Lower lobe of right lung (tissue), 2 donors: ENCODE results near the gene OCIAD2. TPM values are rescaled to one million over a fixed set of nuclear protein-coding genes. Genes with fewer than 3 reads are reported as not detected.

Experiments used
- ATAC-seq, 2 donors: fragments of 200-7000 bp; cut with Tn5 transposase; one replicate each; pipeline ENCODE4 v1.9.1; 2020 to 2022; ENCODE audit warnings: mild to moderate bottlenecking in 2 of 2, moderate library complexity in 2 of 2
- DNase-seq: peaks from one replicate; pipeline ENCODE4 v3.0.0-alpha.2; 2020
- H3K27ac ChIP-seq: fragments of 200-600 bp; one replicate; pipeline ENCODE4 v1.8.0; 2022
- H3K27me3 ChIP-seq: fragments of 200-600 bp; one replicate; pipeline ENCODE4 v1.8.0; 2022; ENCODE audit warnings: low read depth
- H3K36me3 ChIP-seq: fragments of 200-600 bp; one replicate; pipeline ENCODE4 v1.8.0; 2022; ENCODE audit warnings: mild to moderate bottlenecking
- H3K4me1 ChIP-seq: fragments of 200-600 bp; one replicate; pipeline ENCODE4 v1.8.0; 2022
- H3K4me3 ChIP-seq: fragments of 200-600 bp; one replicate; pipeline ENCODE4 v1.8.0; 2022; ENCODE audit warnings: mild to moderate bottlenecking
- H3K9me3 ChIP-seq: fragments of 200-600 bp; one replicate; pipeline ENCODE4 v1.8.0; 2022
- CTCF ChIP-seq: fragments of 200-600 bp; IDR thresholded peaks from one replicate; pipeline ENCODE4 v1.8.0; 2022; ENCODE audit warnings: antibody characterized with exemption, mild to moderate bottlenecking
- intact Hi-C: fragments of 100-400 bp; cut with DNase I; formaldehyde crosslinking; loops from one replicate; pipeline ENCODE4 v1.11.0; 2022
- total RNA-seq: library from RNA; stranded (reverse); fragmentation: NEBNext Ultra II Directional; extraction: Animal tissue kit (Norgen Biotek cat#: 25700); gene quantifications from one replicate; pipeline ENCODE4 v1.2.1, GENCODE V29; 2021
- donor health status: DM: no; HTN: yes; CAD: no; lungs with severe emphysema.

OCIAD2 gene
- total RNA-seq, 1 donor from 2014 or later = 29.2 TPM

DNA sequence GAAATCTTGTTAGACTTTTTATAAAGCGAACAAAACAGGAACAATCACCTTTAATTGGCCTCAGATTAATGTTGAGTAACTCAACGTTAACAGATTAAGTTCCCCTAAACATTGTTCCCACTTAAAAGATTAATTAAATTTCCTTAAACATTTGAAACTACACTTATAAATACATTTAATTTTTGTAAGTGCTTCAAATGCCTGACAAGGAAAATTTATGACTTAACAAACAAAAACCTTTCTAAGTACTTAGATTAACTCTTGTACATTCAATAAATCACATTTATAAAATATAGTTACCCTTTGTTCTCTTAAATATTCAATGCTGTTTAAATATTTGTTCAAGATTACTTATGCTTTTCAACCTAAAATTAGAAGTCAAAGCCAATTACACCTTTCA, 39.4 kb upstream of the OCIAD2 start:
- H3K27ac ChIP-seq = no peak overlapping the region
- DNase-seq (no peak), ATAC-seq (no peak)
- H3K9me3 ChIP-seq = no peaks in the 10 kb centered on the region
- H3K4me1 ChIP-seq = no peaks in the 10 kb centered on the region
- intact Hi-C loops = no loop called here
- no peaks in the 10 kb centered on the region for H3K36me3 ChIP-seq
- no peak for TF ChIP-seq CTCF
- H3K4me3 ChIP-seq = no peak overlapping the region
- no peaks in the 10 kb centered on the region for H3K27me3 ChIP-seq

DNA sequence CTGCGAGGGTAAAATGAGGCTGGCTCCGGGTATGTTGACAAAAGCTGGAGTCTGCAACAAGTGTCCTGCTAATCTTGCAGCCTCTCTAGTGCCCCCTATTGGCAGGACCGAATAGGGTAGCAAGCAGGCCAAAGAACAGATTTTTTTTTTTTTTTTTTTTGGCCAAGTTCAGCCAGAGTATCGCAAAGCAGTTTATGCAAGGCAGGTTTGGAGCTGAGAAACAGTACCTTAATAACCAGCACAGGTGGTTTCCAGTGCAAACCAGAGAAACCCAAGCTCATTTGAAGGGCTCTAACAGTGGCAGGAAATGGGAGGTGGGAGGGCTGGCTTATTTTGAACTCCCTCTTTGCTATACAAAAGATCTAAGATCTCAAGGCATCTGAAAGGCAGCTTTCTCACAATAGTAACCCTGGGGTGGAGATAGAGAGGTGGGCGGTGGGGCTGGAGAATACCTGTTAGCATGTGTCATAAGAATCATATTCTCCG, 38.2 kb upstream of the OCIAD2 start:
- no peak overlapping the region for H3K27ac ChIP-seq
- intact Hi-C loops = no loop called here
- no peaks in the 10 kb centered on the region for H3K9me3 ChIP-seq
- H3K36me3 ChIP-seq = no peaks in the 10 kb centered on the region
- no peaks in the 10 kb centered on the region for H3K4me1 ChIP-seq
- no peak for ATAC-seq
- peak; percentile 35 for TF ChIP-seq CTCF
- H3K27me3 ChIP-seq = no peaks in the 10 kb centered on the region
- DNase-seq = no peak
- no peak overlapping the region for H3K4me3 ChIP-seq

GRCh38 chr4:48944252-48944651, 37.7 kb upstream of the OCIAD2 start:
- H3K36me3 ChIP-seq = no peaks in the 10 kb centered on the region
- H3K27ac ChIP-seq = no peak overlapping the region
- no peak for ATAC-seq
- intact Hi-C loops = no loop called here
- DNase-seq = no peak
- no peaks in the 10 kb centered on the region for H3K27me3 ChIP-seq
- no peak overlapping the region for H3K4me3 ChIP-seq
- no peaks in the 10 kb centered on the region for H3K9me3 ChIP-seq
- H3K4me1 ChIP-seq = no peaks in the 10 kb centered on the region
- TF ChIP-seq CTCF = no peak

- Histone ChIP-seq H3K4me1 (no peaks in the 10 kb centered on the region), H3K4me3 (no peak overlapping the region), H3K27ac (no peak overlapping the region), H3K27me3 (no peaks in the 10 kb centered on the region), H3K9me3 (peaks cover 3% of the 10 kb centered on the region), H3K36me3 (no peaks in the 10 kb centered on the region)
- intact Hi-C loops = no loop called here
- DNase-seq (no peak), ATAC-seq (no peak)
- no peak for TF ChIP-seq CTCF
Measured at GRCh38 chr4:48943387-48943786, 36.8 kb upstream of the OCIAD2 start.

DNA sequence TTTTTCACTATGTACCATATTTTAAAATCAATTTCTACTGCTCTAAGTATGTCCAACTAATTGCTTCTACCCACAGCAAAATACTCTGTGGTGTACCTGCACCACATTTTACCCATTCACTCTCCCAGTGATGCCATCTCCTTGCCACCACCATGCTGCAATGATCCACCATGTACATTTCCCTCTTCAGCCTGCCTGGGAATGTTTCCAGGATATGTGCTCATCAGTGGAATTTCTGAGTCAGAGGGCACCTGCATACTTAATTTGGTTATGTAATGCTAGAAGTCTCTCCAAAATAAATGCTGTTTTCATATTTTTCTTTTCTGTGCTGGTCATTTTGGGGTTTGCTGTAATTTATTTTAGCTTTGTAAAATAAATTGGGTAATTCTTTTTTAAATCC, 33.2 kb upstream of the OCIAD2 start:
- no peak for ATAC-seq
- Histone ChIP-seq H3K27me3 (no peaks in the 10 kb centered on the region), H3K4me3 (no peak overlapping the region), H3K36me3 (no peaks in the 10 kb centered on the region), H3K9me3 (peaks cover 5% of the 10 kb centered on the region), H3K4me1 (no peaks in the 10 kb centered on the region), H3K27ac (no peak overlapping the region)
- no peak for DNase-seq
- intact Hi-C loops = no loop called here
- TF ChIP-seq CTCF = no peak

- intact Hi-C loops = no loop called here
- H3K27ac ChIP-seq = no peak overlapping the region
- TF ChIP-seq CTCF = no peak
- no peak for DNase-seq
- H3K4me3 ChIP-seq = no peak overlapping the region
- peaks cover 5% of the 10 kb centered on the region for H3K9me3 ChIP-seq
- H3K36me3 ChIP-seq = no peaks in the 10 kb centered on the region
- no peaks in the 10 kb centered on the region for H3K4me1 ChIP-seq
- ATAC-seq = no peak
- no peaks in the 10 kb centered on the region for H3K27me3 ChIP-seq
Measured at GRCh38 chr4:48938831-48939230, 32.3 kb upstream of the OCIAD2 start.
